Right atrium auricular region (tissue), 2 donors: ENCODE data around the gene SYNDIG1L. TPM values are rescaled to one million over a fixed set of nuclear protein-coding genes. Genes with fewer than 3 reads are reported as not detected.
"Not testable (repeated sequence)": the region's sequence is repeated elsewhere in the genome, so short reads cannot be mapped to it uniquely, and the experiment has no call there.

Experiments
- DNase-seq: peaks from one replicate; pipeline ENCODE4 v3.0.0-alpha.2; 2019; ENCODE audit warnings: low spot score
- H3K27ac ChIP-seq, 2 donors: fragments of 200-600 bp; sonication (generic); 1 replicate in 1 of 2; 2 replicates in 1 of 2; pipeline ENCODE4 v1.5.1; 2016 to 2019
- H3K27me3 ChIP-seq, 2 donors: fragments of 200-600 bp; sonication (generic); one replicate each; pipeline versions ENCODE4 v1.5.1 to v1.6.0; 2017 to 2019
- H3K36me3 ChIP-seq: fragments of 200-600 bp; sonication (generic); one replicate; pipeline ENCODE4 v1.5.1; 2016
- H3K4me1 ChIP-seq, 2 donors: fragments of 200-600 bp; sonication (generic); one replicate each; pipeline versions ENCODE4 v1.5.1 to v1.6.0; 2017 to 2019
- H3K4me3 ChIP-seq, 2 donors: fragments of 200-600 bp; sonication (generic); 1 replicate in 1 of 2; 2 replicates in 1 of 2; pipeline ENCODE4 v1.5.1; 2017 to 2019; ENCODE audit warnings: mild to moderate bottlenecking in 1 of 2, moderate library complexity in 1 of 2
- H3K9me3 ChIP-seq, 2 donors: fragments of 200-600 bp; sonication (generic); one replicate each; pipeline ENCODE4 v1.5.1; 2019
- total RNA-seq, 2 donors: library from RNA; depleted of rRNA; stranded (reverse); fragments of >200 nt; gene quantifications; one replicate each; pipeline ENCODE4 v1.1.0, GENCODE V29; 2016
- TF ChIP-seq, protein P1 (sequence below), 2 donors: fragments of 200-600 bp; sonication (generic); IDR thresholded peaks; one replicate each; pipeline ENCODE4 v1.5.1; 2019; ENCODE audit warnings: antibody characterized with exemption in 2 of 2

SYNDIG1L gene
- total RNA-seq, 2 donors from 2014 or later, result 0.12 to 0.22 TPM

DNA sequence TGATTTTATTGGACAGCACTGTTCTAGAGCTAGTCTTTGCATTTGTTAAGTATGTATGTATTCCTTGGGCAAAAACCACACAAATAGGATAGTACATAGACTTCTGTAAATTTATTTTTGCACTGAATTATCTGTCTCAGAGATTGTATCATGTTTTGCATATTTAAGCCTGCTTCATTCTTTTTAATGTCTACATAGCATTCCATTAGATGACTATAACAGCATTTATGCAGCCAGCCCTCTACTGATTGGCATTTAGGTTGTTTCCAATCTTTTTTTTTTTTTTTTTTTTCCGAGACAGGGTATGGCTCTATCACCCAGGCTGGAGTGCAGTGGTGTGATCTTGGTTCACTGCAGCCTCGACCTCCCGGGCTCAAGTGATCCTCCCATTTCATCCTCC lies 34.5 kb downstream of the SYNDIG1L start:
- DNase-seq, result no peak

DNA sequence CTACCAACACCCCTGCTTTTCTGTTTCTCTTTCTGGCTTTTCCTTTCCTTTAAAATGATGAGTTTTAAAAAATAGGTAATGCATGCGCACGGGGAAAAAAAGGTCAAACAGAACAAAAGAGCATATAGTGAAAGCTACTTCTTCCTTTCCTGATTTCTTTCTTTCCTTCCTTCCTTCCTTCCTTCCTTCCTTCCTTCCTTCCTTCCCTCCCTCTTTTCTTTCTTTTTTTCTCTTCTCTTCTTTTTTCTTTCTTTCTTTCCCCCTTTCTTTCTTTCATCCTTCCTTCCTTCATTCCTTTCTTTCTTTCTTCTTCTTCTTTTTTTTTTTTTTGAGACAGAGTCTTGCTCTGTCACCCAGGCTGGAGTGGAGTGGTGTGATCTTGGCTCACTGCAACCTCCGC lies 35.5 kb downstream of the SYNDIG1L start:
- not testable (repeated sequence) for DNase-seq, H3K36me3 ChIP-seq, H3K27ac ChIP-seq, H3K9me3 ChIP-seq, H3K4me1 ChIP-seq, H3K27me3 ChIP-seq, H3K4me3 ChIP-seq

More for the DNA sequence above, 34.5 kb downstream of the SYNDIG1L start:
- Histone ChIP-seq H3K9me3 (no peaks in the 10 kb centered on the region), H3K36me3 (no peaks in the 10 kb centered on the region), H3K27ac (no peak overlapping the region), H3K4me3 (no peak overlapping the region), H3K27me3 (no peaks in the 10 kb centered on the region), H3K4me1 (no peaks in the 10 kb centered on the region)
- TF ChIP-seq, protein P1, sequence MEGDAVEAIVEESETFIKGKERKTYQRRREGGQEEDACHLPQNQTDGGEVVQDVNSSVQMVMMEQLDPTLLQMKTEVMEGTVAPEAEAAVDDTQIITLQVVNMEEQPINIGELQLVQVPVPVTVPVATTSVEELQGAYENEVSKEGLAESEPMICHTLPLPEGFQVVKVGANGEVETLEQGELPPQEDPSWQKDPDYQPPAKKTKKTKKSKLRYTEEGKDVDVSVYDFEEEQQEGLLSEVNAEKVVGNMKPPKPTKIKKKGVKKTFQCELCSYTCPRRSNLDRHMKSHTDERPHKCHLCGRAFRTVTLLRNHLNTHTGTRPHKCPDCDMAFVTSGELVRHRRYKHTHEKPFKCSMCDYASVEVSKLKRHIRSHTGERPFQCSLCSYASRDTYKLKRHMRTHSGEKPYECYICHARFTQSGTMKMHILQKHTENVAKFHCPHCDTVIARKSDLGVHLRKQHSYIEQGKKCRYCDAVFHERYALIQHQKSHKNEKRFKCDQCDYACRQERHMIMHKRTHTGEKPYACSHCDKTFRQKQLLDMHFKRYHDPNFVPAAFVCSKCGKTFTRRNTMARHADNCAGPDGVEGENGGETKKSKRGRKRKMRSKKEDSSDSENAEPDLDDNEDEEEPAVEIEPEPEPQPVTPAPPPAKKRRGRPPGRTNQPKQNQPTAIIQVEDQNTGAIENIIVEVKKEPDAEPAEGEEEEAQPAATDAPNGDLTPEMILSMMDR (IDR thresholded peaks at IDR 0.05), result no peak

DNA sequence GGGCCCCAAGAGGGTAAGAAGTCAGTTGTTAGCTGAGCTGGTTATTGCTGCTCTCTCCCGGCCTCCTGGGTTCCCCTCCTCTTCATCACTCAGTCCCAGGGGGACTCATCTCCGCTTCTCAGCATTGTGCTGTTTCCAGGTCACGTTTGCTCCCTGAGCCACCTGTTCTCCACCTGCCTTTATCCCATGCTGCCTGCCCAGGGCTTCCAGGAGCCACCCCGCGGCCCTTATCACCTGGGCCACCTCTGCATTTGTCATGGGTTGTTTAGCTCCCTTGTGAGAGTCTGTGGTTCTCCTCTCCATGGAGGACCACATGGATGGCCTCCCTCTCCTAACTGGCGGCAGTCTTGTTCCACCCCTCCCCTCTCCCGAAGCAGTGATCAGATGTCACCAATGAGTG lies 36.0 kb downstream of the SYNDIG1L start:
- H3K36me3 ChIP-seq, result no peaks in the 10 kb centered on the region
- H3K9me3 ChIP-seq, result no peaks in the 10 kb centered on the region
- TF ChIP-seq, protein P1 (IDR thresholded peaks at IDR 0.05), result no peak
- no peaks in the 10 kb centered on the region for H3K4me1 ChIP-seq
- DNase-seq, result no peak
- H3K27ac ChIP-seq, result no peak overlapping the region
- H3K27me3 ChIP-seq, result no peaks in the 10 kb centered on the region
- H3K4me3 ChIP-seq, result no peak overlapping the region

DNA sequence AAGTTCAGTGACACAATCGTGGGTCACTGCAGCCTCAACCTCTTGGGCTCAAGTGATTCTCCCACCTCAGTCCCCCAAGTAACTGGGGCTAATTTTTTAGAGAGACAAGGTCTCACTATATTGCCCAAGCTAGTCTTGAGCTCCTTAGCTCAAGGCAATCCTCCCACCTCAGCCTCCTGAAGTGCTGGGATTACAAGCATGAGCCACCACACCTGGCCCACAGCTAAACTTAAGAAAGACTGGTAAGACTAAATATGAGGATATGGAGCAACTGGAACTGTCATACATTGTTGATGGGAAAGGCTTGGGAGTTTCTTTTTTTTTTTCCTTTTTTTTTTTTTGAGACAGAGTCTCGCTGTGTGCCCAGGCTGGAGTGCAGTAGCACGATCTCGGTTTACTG lies 43.8 kb downstream of the SYNDIG1L start:
- H3K4me3 ChIP-seq, result no peak overlapping the region
- no peak overlapping the region for H3K27ac ChIP-seq
- H3K9me3 ChIP-seq, result no peaks in the 10 kb centered on the region
- no peaks in the 10 kb centered on the region for H3K36me3 ChIP-seq
- no peaks in the 10 kb centered on the region for H3K4me1 ChIP-seq
- DNase-seq, result no peak
- no peaks in the 10 kb centered on the region for H3K27me3 ChIP-seq
- TF ChIP-seq, protein P1 (IDR thresholded peaks at IDR 0.05), result no peak

DNA sequence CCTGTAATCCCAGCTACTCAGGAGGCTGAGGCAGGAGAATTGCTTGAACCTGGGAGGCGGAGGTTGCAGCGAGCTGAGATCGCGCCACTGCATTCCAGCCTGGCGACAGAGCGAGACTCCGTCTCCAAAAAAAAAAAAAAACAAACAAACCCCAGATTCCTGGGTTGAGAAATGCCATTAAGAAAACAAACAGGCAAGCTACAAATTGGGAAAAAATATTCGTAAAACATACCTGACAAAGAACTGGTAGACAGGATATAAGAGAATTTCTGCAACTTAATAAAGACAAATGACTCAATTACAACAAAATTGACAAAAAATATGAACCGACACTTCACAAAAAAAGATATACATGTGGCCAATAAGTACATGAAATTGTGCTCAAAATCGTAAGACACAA lies 44.4 kb downstream of the SYNDIG1L start:
- not testable (repeated sequence) for H3K27me3 ChIP-seq, H3K4me3 ChIP-seq, H3K9me3 ChIP-seq, DNase-seq, H3K36me3 ChIP-seq, H3K4me1 ChIP-seq, H3K27ac ChIP-seq

DNA sequence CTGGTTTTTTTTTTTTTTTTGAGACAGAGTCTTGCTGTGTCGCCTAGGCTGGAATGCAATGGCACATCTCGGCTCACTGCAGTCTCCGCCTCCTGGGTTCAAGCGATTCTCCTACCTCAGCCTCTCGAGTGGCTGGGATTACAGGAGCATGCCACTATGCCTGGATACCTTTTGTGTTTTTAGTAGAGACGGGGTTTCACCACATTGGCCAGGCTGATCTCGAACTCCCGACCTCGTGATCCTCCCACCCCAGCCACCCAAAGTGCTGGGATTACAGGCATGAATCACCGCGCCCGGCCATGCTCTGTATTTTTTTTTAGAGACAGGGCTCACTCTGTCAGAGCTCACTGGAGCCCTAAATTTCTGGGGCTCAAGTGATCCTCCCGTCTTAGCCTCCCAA lies 45.2 kb downstream of the SYNDIG1L start:
- no peaks in the 10 kb centered on the region for H3K9me3 ChIP-seq

DNA sequence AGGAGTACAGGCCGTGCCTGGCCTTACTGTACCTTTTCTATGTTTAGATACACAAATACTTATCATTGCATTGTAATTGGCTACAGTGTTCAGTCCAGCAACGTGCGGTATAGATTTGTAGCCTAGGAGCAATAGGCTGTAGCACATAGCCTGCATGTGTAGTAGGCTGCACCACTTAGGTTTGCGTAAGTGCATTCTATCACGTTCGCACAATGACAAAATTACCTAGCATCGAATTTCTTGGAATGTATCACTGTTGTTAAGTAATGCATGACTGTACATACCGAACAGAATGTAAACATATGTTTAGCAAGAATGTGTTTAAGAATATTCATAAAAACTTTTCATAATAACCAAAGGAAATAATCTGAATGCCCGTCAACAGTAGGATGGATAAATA lies 45.8 kb downstream of the SYNDIG1L start:
- Histone ChIP-seq H3K9me3 (no peaks in the 10 kb centered on the region), H3K27me3 (no peaks in the 10 kb centered on the region), H3K36me3 (no peaks in the 10 kb centered on the region), H3K4me3 (no peak overlapping the region), H3K27ac (no peak overlapping the region), H3K4me1 (no peaks in the 10 kb centered on the region)
- TF ChIP-seq, protein P1 (IDR thresholded peaks at IDR 0.05), result no peak
- no peak for DNase-seq

More for the DNA sequence above, 45.2 kb downstream of the SYNDIG1L start:
- Histone ChIP-seq H3K4me3 (no peak overlapping the region), H3K36me3 (no peaks in the 10 kb centered on the region), H3K27me3 (no peaks in the 10 kb centered on the region), H3K27ac (no peak overlapping the region), H3K4me1 (no peaks in the 10 kb centered on the region)
- DNase-seq, result no peak
- TF ChIP-seq, protein P1 (IDR thresholded peaks at IDR 0.05), result no peak
